Activated T-cell treated with anti-CD3 and anti-CD28 coated beads, Interleukin-2, amount 50 U/mL, for 4 hours (primary cell): ENCODE data around the gene REPIN1. TPM values are rescaled to one million over a fixed set of nuclear protein-coding genes. Genes with fewer than 3 reads are reported as not detected.

Source experiments
- ATAC-seq, 2 donors: fragments of 200-7000 bp; cut with Tn5 transposase; one replicate each; pipeline ENCODE4 v1.10.0; 2021
- DNase-seq: peaks from one replicate; pipeline ENCODE4 v3.0.0-alpha.2; 2020
- H3K27me3 Mint-ChIP-seq: one replicate; pipeline ENCODE4 v1.8.0; 2021; ENCODE audit warnings: low read depth, mixed read lengths
- H3K36me3 Mint-ChIP-seq: one replicate; pipeline ENCODE4 v1.8.0; 2022; ENCODE audit warnings: mixed read lengths; ENCODE audit not compliant: insufficient read depth
- H3K4me1 Mint-ChIP-seq: one replicate; pipeline ENCODE4 v1.8.0; 2021; ENCODE audit warnings: low read depth, mixed read lengths
- H3K4me3 Mint-ChIP-seq: one replicate; pipeline ENCODE4 v1.8.0; 2021; ENCODE audit warnings: mild to moderate bottlenecking, moderate library complexity, mixed read lengths
- H3K9me3 Mint-ChIP-seq: one replicate; pipeline ENCODE4 v1.8.0; 2021; ENCODE audit warnings: mixed read lengths
- total RNA-seq, 3 donors: library from RNA; stranded (reverse); gene quantifications; one replicate each; pipeline ENCODE4 v1.2.1, GENCODE V29; 2021

The REPIN1 gene
- total RNA-seq, 3 donors from 2014 or later: 54.7 to 68.4 (median 62.6) TPM

DNA sequence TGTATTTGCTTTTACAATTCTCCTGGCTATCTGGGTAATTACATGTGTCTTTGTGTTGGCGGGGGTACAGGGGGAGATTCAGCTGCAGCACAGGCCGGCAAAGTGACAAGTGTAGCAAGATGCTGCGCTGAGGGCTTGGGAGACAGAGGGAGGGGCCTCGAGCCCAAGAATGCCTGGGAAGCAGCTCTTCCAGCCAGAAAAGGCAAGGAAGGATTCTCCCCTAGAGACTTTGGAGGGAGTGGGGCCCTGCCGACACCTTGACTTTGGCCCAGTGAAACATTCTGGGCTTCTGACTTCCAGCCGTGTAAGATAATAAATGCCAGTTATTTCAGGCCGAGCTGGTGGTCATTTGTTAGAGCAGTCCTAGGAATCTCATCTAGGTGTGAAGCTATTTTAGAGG is 7.2 kb upstream of the REPIN1 start:
- H3K4me1 Mint-ChIP-seq: peaks cover 44% of the 10 kb centered on the region
- H3K9me3 Mint-ChIP-seq: no peaks in the 10 kb centered on the region
- ATAC-seq (no peak), DNase-seq (no peak)
- no peaks in the 10 kb centered on the region for H3K27me3 Mint-ChIP-seq
- no peak overlapping the region for H3K4me3 Mint-ChIP-seq
- H3K36me3 Mint-ChIP-seq: no peaks in the 10 kb centered on the region

DNA sequence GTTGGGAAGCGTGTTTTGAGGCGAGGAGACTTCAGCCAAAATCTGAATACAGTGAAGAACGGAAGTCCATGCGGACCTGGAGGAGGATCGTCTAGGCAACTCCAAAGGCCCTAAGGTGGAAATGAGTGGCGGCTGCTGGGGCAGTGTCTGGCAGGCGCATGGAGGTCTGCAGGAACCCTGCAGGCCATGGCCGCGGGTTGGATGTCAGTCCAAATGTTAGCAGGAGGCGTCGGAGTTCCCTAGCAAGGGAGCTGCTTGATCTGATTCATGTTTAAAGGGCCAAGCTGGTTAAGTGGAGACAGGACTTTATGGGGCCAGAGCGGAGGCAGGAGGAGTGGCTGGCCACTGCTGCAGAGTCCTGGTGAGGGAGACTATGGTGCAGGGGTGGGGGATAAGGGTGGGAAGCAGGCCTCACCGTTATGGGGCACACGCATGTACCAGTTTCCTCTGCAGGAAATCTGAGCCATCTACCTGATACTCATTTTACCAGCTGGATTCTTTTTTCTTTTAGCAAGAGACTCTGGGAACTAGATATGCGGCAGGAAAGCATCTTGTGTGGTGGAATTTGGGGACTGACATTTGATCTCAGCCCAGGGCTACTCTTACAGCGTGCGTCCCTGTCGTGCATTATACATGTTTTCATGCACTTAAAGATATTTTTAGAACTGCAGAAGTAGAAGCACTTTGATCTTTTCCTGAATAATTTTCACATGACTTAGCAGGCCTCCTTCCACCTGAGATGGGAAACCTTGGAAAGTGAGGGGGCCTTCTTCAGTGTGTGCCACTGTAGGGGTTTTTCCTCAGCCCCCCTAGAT is 6.6 kb upstream of the REPIN1 start:
- no peak for ATAC-seq
- DNase-seq: no peak
- H3K4me1 Mint-ChIP-seq: peaks cover 40% of the 10 kb centered on the region
- no peak overlapping the region for H3K4me3 Mint-ChIP-seq
- H3K27me3 Mint-ChIP-seq: no peaks in the 10 kb centered on the region
- no peaks in the 10 kb centered on the region for H3K9me3 Mint-ChIP-seq
- no peaks in the 10 kb centered on the region for H3K36me3 Mint-ChIP-seq

DNA sequence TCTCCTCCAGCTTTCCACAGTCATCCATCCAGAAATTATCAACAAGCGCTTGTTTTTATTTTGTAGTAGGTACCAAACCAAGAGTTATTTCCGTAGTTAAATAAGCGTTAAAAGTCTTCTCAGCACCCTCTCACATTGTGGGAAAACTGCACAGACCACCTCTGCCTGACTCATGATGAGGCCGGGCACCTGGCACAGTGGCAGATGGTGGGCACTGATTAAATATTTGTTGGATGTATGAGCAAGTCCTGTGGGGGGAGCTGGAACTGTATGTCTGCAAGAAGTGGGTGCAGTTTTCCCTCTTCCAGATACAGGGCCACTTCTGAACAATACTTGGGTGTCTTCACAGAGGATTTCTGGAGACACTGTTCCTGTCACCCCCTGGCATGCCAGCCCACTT is 5.3 kb upstream of the REPIN1 start:
- no peaks in the 10 kb centered on the region for H3K36me3 Mint-ChIP-seq
- DNase-seq: no peak
- no peak overlapping the region for H3K4me3 Mint-ChIP-seq
- no peaks in the 10 kb centered on the region for H3K9me3 Mint-ChIP-seq
- no peak for ATAC-seq
- H3K4me1 Mint-ChIP-seq: peaks cover 35% of the 10 kb centered on the region
- no peaks in the 10 kb centered on the region for H3K27me3 Mint-ChIP-seq

DNA sequence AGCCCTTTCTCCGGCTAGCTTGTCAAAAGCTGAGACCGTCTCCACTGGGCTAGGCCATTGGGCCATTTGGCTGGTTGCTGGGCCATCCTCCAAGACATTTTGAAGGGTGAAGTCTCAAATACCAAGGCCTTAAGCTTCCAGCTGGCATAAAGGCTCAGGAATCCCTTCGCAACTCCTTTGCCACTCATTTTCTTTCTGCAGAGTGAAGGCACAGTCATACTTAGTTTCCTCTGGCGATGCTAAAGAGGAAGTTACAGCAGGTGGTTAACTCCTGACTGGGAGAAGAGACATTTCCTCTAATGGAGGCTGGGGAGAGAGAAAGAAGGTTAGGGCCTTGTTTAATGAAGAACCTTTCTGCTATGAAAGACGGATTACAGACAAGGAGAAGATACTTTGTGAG is 4.8 kb upstream of the REPIN1 start:
- H3K27me3 Mint-ChIP-seq: no peaks in the 10 kb centered on the region
- no peak overlapping the region for H3K4me3 Mint-ChIP-seq
- ATAC-seq: no peak

DNA sequence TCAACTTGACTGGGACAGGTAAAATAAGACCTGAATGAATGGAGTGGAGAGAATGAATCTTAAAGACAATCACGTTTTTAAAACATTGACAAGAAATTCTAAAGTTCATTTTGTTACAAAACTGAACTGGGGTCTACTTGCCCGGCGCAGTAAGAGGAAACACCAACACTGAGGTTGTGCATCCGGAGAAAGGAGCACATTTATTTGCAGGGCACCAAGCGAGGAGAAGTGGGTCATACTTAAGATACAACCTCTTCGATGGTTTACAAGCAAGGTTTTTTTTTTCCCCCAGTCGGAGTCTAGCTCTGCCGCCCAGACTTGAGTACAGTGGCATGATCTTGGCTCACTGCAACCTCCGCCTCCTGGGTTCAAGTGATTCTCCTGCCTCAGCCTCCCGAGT is 3.4 kb upstream of the REPIN1 start:
- Mint-ChIP-seq H3K4me3 (no peak overlapping the region), H3K9me3 (no peaks in the 10 kb centered on the region), H3K27me3 (no peaks in the 10 kb centered on the region), H3K4me1 (peaks cover 32% of the 10 kb centered on the region), H3K36me3 (no peaks in the 10 kb centered on the region)
- ATAC-seq (no peak), DNase-seq (no peak)

More for the DNA sequence above, 4.8 kb upstream of the REPIN1 start:
- peaks cover 30% of the 10 kb centered on the region for H3K4me1 Mint-ChIP-seq
- DNase-seq: no peak
- H3K9me3 Mint-ChIP-seq: no peaks in the 10 kb centered on the region
- no peaks in the 10 kb centered on the region for H3K36me3 Mint-ChIP-seq

DNA sequence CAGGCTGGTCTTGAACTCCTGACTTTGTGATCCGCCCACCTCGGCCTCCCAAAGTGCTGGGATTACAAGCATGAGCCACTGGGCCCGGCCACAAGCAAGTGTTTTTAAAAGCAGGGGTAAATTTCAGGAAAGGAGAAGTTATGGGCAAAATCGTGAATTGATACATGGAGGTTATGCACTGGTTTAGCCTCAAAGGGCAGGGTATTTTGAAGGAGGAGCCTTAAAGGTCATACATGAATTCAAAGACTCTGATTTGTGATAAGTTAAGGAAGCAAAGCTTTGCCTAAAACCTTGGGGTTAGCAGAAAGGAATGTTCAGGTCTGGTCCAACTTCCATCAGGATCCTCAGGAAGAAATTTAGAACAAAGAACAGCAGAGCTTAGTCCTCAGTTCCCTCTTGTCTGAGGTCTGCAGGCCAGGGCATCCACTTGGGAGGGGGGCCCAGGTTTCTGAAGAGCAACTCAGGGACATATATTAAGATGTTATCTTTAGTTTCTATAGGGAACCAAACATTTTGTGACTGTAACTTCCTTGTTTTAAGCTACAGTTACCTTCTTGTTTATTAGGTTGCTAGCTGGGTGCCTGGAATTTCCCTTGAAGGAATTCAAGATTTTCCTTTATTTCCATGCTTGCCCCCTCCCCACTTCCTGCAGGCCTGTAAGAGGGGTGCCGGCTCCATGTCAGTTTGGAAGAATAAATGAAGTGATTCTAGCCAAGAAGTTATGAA is 2.8 kb upstream of the REPIN1 start:
- ATAC-seq (no peak), DNase-seq (no peak)
- no peak overlapping the region for H3K4me3 Mint-ChIP-seq
- H3K4me1 Mint-ChIP-seq: peaks cover 39% of the 10 kb centered on the region
- no peaks in the 10 kb centered on the region for H3K9me3 Mint-ChIP-seq
- no peaks in the 10 kb centered on the region for H3K27me3 Mint-ChIP-seq
- H3K36me3 Mint-ChIP-seq: no peaks in the 10 kb centered on the region

DNA sequence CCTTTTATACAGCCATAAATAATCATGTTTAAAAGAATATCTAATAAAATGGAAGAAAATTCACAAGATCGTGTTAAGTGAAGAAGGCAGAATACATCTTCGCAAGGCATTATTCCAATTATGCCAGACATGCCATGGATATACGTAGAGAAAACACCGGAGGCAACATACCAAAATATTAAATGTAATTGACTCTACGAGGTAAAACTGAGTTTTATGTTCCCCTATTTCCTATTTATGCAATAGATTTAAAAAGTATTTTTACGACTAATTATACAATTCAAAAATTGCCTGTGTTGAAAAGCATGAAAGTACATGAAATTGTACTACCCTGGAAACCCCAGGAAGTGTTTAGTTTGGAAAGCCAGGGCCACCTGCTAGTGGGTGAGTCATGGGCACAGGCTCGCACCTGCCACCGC is 936 bp upstream of the REPIN1 start:
- DNase-seq: no peak
- ATAC-seq: peak in 1 of 2 donors; percentile 58
- peaks cover 39% of the 10 kb centered on the region for H3K4me1 Mint-ChIP-seq
- H3K36me3 Mint-ChIP-seq: peaks cover 3% of the 10 kb centered on the region
- no peaks in the 10 kb centered on the region for H3K9me3 Mint-ChIP-seq
- no peaks in the 10 kb centered on the region for H3K27me3 Mint-ChIP-seq
- peak overlapping the region; percentile 91 for H3K4me3 Mint-ChIP-seq

DNA sequence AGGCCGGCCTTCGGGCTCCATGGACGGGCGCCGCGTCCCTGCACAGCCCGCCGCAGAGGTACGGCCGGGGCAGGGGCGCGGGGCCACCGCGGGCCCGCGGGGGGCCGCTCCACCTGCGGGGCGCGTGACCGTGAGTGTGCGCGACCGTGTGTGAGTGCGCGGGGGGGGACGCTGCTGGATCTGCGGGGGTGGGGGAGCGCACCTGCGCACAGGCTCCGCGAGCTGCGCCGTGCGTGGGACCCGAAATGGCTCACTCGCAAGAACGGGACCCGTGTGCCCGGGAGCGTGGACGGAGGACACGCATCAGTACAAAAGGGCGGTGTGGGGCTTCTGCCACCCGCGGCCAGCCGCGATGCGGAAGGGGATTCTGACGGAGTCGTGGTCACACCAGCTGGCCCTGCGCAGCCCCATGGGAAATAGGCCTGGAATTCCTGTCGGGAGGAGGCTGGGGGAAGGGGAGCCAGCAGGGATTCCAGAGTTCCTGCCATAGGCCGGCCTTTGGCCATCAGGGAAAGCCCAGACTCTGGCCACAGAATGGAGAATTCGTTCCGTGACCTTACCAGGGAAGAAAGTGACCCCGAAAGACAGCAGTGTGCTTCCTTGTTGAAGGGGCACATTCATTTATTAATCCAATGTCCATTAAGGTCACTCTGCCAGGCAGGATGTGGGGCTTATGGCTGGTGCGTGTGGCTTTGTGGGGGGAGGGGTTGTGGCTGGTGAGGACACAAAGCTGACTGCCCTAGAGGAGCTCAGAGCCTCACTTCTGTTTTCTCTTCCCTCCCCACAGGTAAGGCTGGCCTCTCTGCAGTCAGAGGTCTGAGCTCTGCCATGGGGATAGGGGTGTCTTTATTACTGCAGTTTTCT is 494 bp downstream of the REPIN1 start:
- peak; percentile 61 to 62 for ATAC-seq
- Mint-ChIP-seq H3K4me3 (peak overlapping the region; percentile 96), H3K9me3 (no peaks in the 10 kb centered on the region), H3K27me3 (no peaks in the 10 kb centered on the region), H3K36me3 (peaks cover 8% of the 10 kb centered on the region), H3K4me1 (peaks cover 41% of the 10 kb centered on the region)
- peak; percentile 74 for DNase-seq

DNA sequence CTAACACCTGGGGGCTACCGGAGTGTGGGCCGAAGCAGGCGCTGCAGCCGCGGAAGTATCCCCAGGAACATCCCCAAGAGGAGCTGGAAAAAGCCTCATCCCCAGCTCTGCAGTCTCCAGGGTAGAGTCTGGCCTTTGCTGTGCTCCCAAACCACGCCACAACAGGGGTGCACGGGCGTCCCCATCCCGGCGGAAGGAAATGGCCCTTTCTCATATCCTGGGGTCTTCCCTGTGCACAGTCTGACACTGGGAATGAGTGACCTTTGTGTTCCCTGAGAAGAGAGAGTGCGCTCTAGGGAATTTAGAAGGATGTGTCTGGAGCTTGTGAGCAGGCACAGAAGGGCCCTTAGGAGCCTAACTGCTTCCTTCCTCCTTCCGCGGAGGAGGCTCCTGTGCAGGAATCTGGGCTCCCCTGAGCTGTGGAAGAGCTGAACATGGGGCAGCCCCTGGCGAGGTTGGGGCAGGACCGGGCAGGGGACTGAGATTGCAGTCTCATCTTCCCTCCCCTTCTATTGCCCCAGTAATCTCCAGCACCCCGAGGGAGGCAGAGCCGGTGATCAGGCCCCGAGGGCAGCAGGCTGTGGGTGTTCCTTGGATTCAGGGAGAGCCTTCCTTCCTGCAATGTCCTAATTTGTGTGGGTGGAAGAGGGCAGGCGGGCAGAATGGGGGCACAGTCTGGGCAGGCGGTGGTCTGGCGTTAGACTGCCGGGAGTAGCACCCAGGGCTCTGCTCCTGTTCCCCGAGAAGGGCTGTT is 1.3 kb downstream of the REPIN1 start:
- DNase-seq (no peak), ATAC-seq (no peak)
- no peaks in the 10 kb centered on the region for H3K9me3 Mint-ChIP-seq
- peaks cover 43% of the 10 kb centered on the region for H3K4me1 Mint-ChIP-seq
- H3K36me3 Mint-ChIP-seq: peaks cover 8% of the 10 kb centered on the region
- H3K4me3 Mint-ChIP-seq: peak overlapping the region; percentile 96
- H3K27me3 Mint-ChIP-seq: no peaks in the 10 kb centered on the region

DNA sequence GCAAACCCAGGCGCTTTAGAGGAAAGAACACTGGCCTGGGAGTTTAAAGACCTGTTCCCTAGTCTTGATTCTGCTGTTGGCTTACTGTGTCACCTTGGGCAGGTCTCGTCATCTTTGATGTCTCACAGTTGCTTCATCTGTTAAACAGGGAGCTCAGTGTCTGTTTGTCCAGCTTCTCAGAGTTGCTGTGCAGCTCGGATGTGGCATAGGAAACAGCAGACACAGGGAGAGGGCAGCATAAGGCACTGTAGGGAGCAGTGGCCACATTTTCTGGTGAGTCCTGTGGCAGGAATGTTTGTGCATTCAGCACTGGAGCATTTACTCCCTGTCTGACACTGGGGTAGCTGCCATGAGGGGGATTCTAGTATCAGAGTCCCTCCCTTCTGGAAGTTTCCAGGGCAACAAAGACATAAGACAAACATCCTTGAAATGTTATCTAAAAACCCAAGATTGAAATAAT is 2.0 kb downstream of the REPIN1 start:
- no peak for DNase-seq
- Mint-ChIP-seq H3K36me3 (peaks cover 8% of the 10 kb centered on the region), H3K27me3 (no peaks in the 10 kb centered on the region), H3K9me3 (no peaks in the 10 kb centered on the region), H3K4me1 (peaks cover 42% of the 10 kb centered on the region), H3K4me3 (peak overlapping the region; percentile 96)
- no peak for ATAC-seq

DNA sequence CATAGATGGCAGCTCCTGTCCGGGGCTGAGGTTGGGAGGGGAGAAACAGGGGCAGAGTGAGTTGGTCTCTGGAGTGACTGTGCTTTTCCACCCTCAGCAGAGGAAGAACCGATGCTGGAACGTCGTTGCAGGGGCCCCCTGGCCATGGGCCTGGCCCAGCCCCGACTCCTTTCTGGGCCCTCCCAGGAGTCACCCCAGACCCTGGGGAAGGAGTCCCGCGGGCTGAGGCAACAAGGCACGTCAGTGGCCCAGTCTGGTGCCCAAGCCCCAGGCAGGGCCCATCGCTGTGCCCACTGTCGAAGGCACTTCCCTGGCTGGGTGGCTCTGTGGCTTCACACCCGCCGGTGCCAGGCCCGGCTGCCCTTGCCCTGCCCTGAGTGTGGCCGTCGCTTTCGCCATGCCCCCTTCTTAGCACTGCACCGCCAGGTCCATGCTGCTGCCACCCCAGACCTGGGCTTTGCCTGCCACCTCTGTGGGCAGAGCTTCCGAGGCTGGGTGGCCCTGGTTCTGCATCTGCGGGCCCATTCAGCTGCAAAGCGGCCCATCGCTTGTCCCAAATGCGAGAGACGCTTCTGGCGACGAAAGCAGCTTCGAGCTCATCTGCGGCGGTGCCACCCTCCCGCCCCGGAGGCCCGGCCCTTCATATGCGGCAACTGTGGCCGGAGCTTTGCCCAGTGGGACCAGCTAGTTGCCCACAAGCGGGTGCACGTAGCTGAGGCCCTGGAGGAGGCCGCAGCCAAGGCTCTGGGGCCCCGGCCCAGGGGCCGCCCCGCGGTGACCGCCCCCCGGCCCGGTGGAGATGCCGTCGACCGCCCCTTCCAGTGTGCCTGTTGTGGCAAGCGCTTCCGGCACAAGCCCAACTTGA is 2.7 kb downstream of the REPIN1 start:
- H3K36me3 Mint-ChIP-seq: peaks cover 8% of the 10 kb centered on the region
- H3K4me1 Mint-ChIP-seq: peaks cover 42% of the 10 kb centered on the region
- H3K27me3 Mint-ChIP-seq: no peaks in the 10 kb centered on the region
- ATAC-seq (no peak), DNase-seq (no peak)
- H3K9me3 Mint-ChIP-seq: no peaks in the 10 kb centered on the region
- H3K4me3 Mint-ChIP-seq: no peak overlapping the region

DNA sequence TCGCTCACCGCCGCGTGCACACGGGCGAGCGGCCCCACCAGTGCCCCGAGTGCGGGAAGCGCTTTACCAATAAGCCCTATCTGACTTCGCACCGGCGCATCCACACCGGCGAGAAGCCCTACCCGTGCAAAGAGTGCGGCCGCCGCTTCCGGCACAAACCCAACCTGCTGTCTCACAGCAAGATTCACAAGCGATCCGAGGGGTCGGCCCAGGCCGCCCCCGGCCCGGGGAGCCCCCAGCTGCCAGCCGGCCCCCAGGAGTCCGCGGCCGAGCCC is 3.3 kb downstream of the REPIN1 start:
- peaks cover 46% of the 10 kb centered on the region for H3K4me1 Mint-ChIP-seq
- H3K36me3 Mint-ChIP-seq: peaks cover 8% of the 10 kb centered on the region
- H3K4me3 Mint-ChIP-seq: no peak overlapping the region
- no peaks in the 10 kb centered on the region for H3K9me3 Mint-ChIP-seq
- no peaks in the 10 kb centered on the region for H3K27me3 Mint-ChIP-seq
- no peak for ATAC-seq
- DNase-seq: no peak
